HAP-1 (cell line): Measurements from ENCODE around the gene GLRX.

ENCODE experiments used
- DNase-seq, 2 experiments: peaks; one replicate each; pipeline ENCODE4 v3.0.0-alpha.2; 2016 to 2020; ENCODE audit warnings: low spot score in 2 of 2
- H3K27me3 ChIP-seq: fragments of 250-450 bp; sonication (Bioruptor Pico); 2 replicates; pipeline ENCODE4 v1.5.1; 2020; ENCODE audit warnings: low read depth, mild to moderate bottlenecking, moderate library complexity
- H3K36me3 ChIP-seq: fragments of 250-450 bp; sonication (Bioruptor Pico); replicated peaks from 2 replicates; pipeline ENCODE4 v1.5.1; 2020; ENCODE audit warnings: mild to moderate bottlenecking
- H3K4me1 ChIP-seq: fragments of 250-450 bp; sonication (Bioruptor Pico); 2 replicates; pipeline ENCODE4 v1.5.1; 2020; ENCODE audit warnings: mild to moderate bottlenecking
- H3K4me3 ChIP-seq: fragments of 250-450 bp; sonication (Bioruptor Pico); 2 replicates; pipeline ENCODE4 v1.5.1; 2020; ENCODE audit warnings: mild to moderate bottlenecking, moderate library complexity
- H3K9me3 ChIP-seq: fragments of 250-450 bp; sonication (Bioruptor Pico); 2 replicates; pipeline ENCODE4 v1.5.1; 2020; ENCODE audit warnings: mild to moderate bottlenecking, moderate library complexity
- in situ Hi-C: fragments of 300-500 bp; cut with MboI; formaldehyde crosslinking; loops from 3 replicates; pipeline ENCODE4 v1.14.3; 2020; ENCODE audit warnings: low sequenced_read_pairs, inconsistent platforms, mixed read lengths

GLRX gene

GRCh38 chr5:95788493-95788892, 34.0 kb downstream of the GLRX start:
- in situ Hi-C loops: no loop called here
- no peak for DNase-seq
- H3K36me3 ChIP-seq: no peaks in the 10 kb centered on the region; the same call in 1 of the 2 replicates
- H3K4me3 ChIP-seq: no peak overlapping the region
- H3K9me3 ChIP-seq: no peaks in the 10 kb centered on the region
- no peaks in the 10 kb centered on the region for H3K4me1 ChIP-seq
- no peaks in the 10 kb centered on the region for H3K27me3 ChIP-seq

- Histone ChIP-seq H3K27me3 (no peaks in the 10 kb centered on the region), H3K9me3 (no peaks in the 10 kb centered on the region), H3K36me3 (no peaks in the 10 kb centered on the region; the same call in 1 of the 2 replicates), H3K4me3 (no peak overlapping the region), H3K4me1 (no peaks in the 10 kb centered on the region)
- DNase-seq: no peak
- in situ Hi-C loops: no loop called here
Observed at GRCh38 chr5:95786821-95787418, 35.6 kb downstream of the GLRX start.

- Histone ChIP-seq H3K36me3 (no peaks in the 10 kb centered on the region; the same call in 1 of the 2 replicates), H3K4me1 (no peaks in the 10 kb centered on the region), H3K4me3 (no peak overlapping the region), H3K27me3 (no peaks in the 10 kb centered on the region), H3K9me3 (no peaks in the 10 kb centered on the region)
- DNase-seq: no peak
- in situ Hi-C loops: loop anchor here (5.0 kb wide), 1 partner anchor 63 kb away; no protein-coding TSS in a partner anchor
Observed at GRCh38 chr5:95784514-95785302, 37.8 kb downstream of the GLRX start.

GRCh38 chr5:95783661-95784060, 38.9 kb downstream of the GLRX start:
- no peaks in the 10 kb centered on the region for H3K4me1 ChIP-seq
- no peaks in the 10 kb centered on the region; the same call in 1 of the 2 replicates for H3K36me3 ChIP-seq
- no peaks in the 10 kb centered on the region for H3K27me3 ChIP-seq
- no peak for DNase-seq
- H3K4me3 ChIP-seq: no peak overlapping the region
- in situ Hi-C loops: loop anchor here (5.0 kb wide), 1 partner anchor 64 kb away; no protein-coding TSS in a partner anchor
- H3K9me3 ChIP-seq: no peaks in the 10 kb centered on the region

GRCh38 chr5:95782181-95782580, 40.3 kb downstream of the GLRX start:
- in situ Hi-C loops: loop anchor here (5.0 kb wide), 1 partner anchor 65 kb away; no protein-coding TSS in a partner anchor
- no peak for DNase-seq
- Histone ChIP-seq H3K4me3 (no peak overlapping the region), H3K9me3 (no peaks in the 10 kb centered on the region), H3K36me3 (no peaks in the 10 kb centered on the region; the same call in 1 of the 2 replicates), H3K4me1 (no peaks in the 10 kb centered on the region), H3K27me3 (no peaks in the 10 kb centered on the region)

GRCh38 chr5:95781101-95781583, 41.4 kb downstream of the GLRX start:
- Histone ChIP-seq H3K4me3 (no peak overlapping the region), H3K27me3 (no peaks in the 10 kb centered on the region), H3K4me1 (no peaks in the 10 kb centered on the region), H3K36me3 (no peaks in the 10 kb centered on the region; the same call in 1 of the 2 replicates), H3K9me3 (no peaks in the 10 kb centered on the region)
- in situ Hi-C loops: loop anchor here (5.0 kb wide), 1 partner anchor 66 kb away; no protein-coding TSS in a partner anchor
- peak; percentile 57 to 80 for DNase-seq

GRCh38 chr5:95780597-95780996, 41.9 kb downstream of the GLRX start:
- Histone ChIP-seq H3K4me3 (no peak overlapping the region), H3K4me1 (no peaks in the 10 kb centered on the region), H3K36me3 (no peaks in the 10 kb centered on the region; the same call in 1 of the 2 replicates), H3K9me3 (no peaks in the 10 kb centered on the region), H3K27me3 (no peaks in the 10 kb centered on the region)
- in situ Hi-C loops: loop anchor here (5.0 kb wide), 1 partner anchor 67 kb away; no protein-coding TSS in a partner anchor
- no peak for DNase-seq

- Histone ChIP-seq H3K4me1 (no peaks in the 10 kb centered on the region), H3K27me3 (no peaks in the 10 kb centered on the region), H3K36me3 (no peaks in the 10 kb centered on the region; the same call in 1 of the 2 replicates), H3K4me3 (no peak overlapping the region), H3K9me3 (no peaks in the 10 kb centered on the region)
- in situ Hi-C loops: loop anchor here (5.0 kb wide), 1 partner anchor 68 kb away; no protein-coding TSS in a partner anchor
- no peak for DNase-seq
Observed at GRCh38 chr5:95779611-95780010, 42.9 kb downstream of the GLRX start.

- no peaks in the 10 kb centered on the region for H3K4me1 ChIP-seq
- no peak overlapping the region for H3K4me3 ChIP-seq
- in situ Hi-C loops: no loop called here
- H3K27me3 ChIP-seq: no peaks in the 10 kb centered on the region
- H3K9me3 ChIP-seq: no peaks in the 10 kb centered on the region
- no peak for DNase-seq
- H3K36me3 ChIP-seq: no peaks in the 10 kb centered on the region
Observed at GRCh38 chr5:95778713-95779436, 43.7 kb downstream of the GLRX start.

GRCh38 chr5:95777441-95777840, 45.1 kb downstream of the GLRX start:
- Histone ChIP-seq H3K36me3 (no peaks in the 10 kb centered on the region), H3K4me1 (no peaks in the 10 kb centered on the region), H3K27me3 (no peaks in the 10 kb centered on the region), H3K4me3 (no peak overlapping the region), H3K9me3 (no peaks in the 10 kb centered on the region)
- DNase-seq: no peak
- in situ Hi-C loops: no loop called here

GRCh38 chr5:95773335-95774059, 49.0 kb downstream of the GLRX start:
- no peaks in the 10 kb centered on the region for H3K4me1 ChIP-seq
- DNase-seq: no peak
- in situ Hi-C loops: no loop called here
- no peak overlapping the region for H3K4me3 ChIP-seq
- H3K9me3 ChIP-seq: no peaks in the 10 kb centered on the region
- no peaks in the 10 kb centered on the region for H3K27me3 ChIP-seq
- 0 out of 2 replicates have a peak, but pooled peaks cover 5% of the 10 kb centered on the region for H3K36me3 ChIP-seq

GRCh38 chr5:95771892-95772291, 50.6 kb downstream of the GLRX start:
- no peak for DNase-seq
- 0 out of 2 replicates have a peak, but pooled peaks cover 5% of the 10 kb centered on the region for H3K36me3 ChIP-seq
- H3K27me3 ChIP-seq: no peaks in the 10 kb centered on the region
- in situ Hi-C loops: no loop called here
- H3K4me1 ChIP-seq: no peaks in the 10 kb centered on the region
- H3K4me3 ChIP-seq: no peak overlapping the region
- H3K9me3 ChIP-seq: no peaks in the 10 kb centered on the region
